ENCODE data around the gene SRSF8.

Gene SRSF8

GRCh38 chr11:95072948-95073347 is 6.2 kb downstream of the SRSF8 start:
- no peak for DNase-seq

GRCh38 chr11:95074792-95075563 is 8.3 kb downstream of the SRSF8 start:
- DNase-seq = no peak

GRCh38 chr11:95076416-95076815 is 9.7 kb downstream of the SRSF8 start:
- DNase-seq = no peak

- no peak for DNase-seq
These were observed 10.3 kb downstream of the SRSF8 start for GRCh38 chr11:95076981-95077380.

- no peak for DNase-seq
These were observed 11.8 kb downstream of the SRSF8 start for GRCh38 chr11:95078526-95078925.

- no peak for DNase-seq
These were observed 14.3 kb downstream of the SRSF8 start for GRCh38 chr11:95081010-95081409.

GRCh38 chr11:95081412-95081811 is 14.7 kb downstream of the SRSF8 start:
- DNase-seq = no peak

- DNase-seq = no peak
These were observed 15.9 kb downstream of the SRSF8 start for GRCh38 chr11:95082576-95083001.

GRCh38 chr11:95084509-95084908 is 17.8 kb downstream of the SRSF8 start:
- DNase-seq = no peak

- no peak for DNase-seq
These were observed 18.5 kb downstream of the SRSF8 start for GRCh38 chr11:95085117-95085816.

GRCh38 chr11:95086151-95086550 is 19.4 kb downstream of the SRSF8 start:
- DNase-seq = no peak

GRCh38 chr11:95086836-95087570 is 20.3 kb downstream of the SRSF8 start:
- no peak for DNase-seq

- DNase-seq = peak; percentile 32
These were observed 22.4 kb downstream of the SRSF8 start for GRCh38 chr11:95088946-95089619.

GRCh38 chr11:95089620-95090542 is 23.2 kb downstream of the SRSF8 start, which contains the start of gene ENDOD1:
TSS of gene ENDOD1 (plus strand) at chr11:95089846. CDS start at chr11:95089928, 82 bp downstream.
- DNase-seq = peak; percentile 83

GRCh38 chr11:95091663-95092180 is 25.0 kb downstream of the SRSF8 start:
- DNase-seq = no peak

GRCh38 chr11:95092549-95093324 is 26.0 kb downstream of the SRSF8 start:
- DNase-seq = peak; percentile 29

- DNase-seq = no peak
These were observed 26.8 kb downstream of the SRSF8 start for GRCh38 chr11:95093548-95093947.

GRCh38 chr11:95095858-95096587 is 29.3 kb downstream of the SRSF8 start:
- peak; percentile 32 for DNase-seq

- no peak for DNase-seq
These were observed 30.5 kb downstream of the SRSF8 start for GRCh38 chr11:95097209-95097608.

- DNase-seq = no peak
These were observed 32.1 kb downstream of the SRSF8 start for GRCh38 chr11:95098826-95099225.
